HG02973 (cell line): ENCODE results near the gene CNTN3.

Experiments
- ATAC-seq: cut with Tn5 transposase; IDR thresholded peaks from one replicate; pipeline ENCODE4 v1.9.1; 2021; ENCODE audit warnings: moderate library complexity; ENCODE audit not compliant: unreplicated experiment

CNTN3 gene

GRCh38 chr3:74611206-74611605 lies 3.3 kb downstream of the CNTN3 start:
- no peak for ATAC-seq

DNA sequence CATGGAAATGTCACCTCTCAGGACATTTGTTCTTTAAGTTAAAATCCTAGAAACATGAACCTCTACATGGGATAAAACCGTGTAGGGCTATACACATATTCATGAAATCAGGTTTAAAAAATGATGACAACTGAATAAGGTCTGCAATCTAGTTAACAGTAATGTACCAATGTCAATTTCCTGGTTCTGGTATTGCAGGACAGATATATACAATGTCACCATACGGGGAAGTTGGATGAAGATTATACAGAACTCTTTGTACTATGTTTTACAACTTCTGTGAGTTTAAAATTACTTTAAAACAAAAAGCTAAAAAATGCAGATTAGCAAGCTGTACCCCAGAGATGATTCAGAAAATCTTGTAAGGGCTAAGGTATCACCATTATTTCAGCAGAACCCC lies 6.7 kb downstream of the CNTN3 start:
- no peak for ATAC-seq

- ATAC-seq: no peak
Observed at GRCh38 chr3:74606996-74607395, 7.5 kb downstream of the CNTN3 start.

DNA sequence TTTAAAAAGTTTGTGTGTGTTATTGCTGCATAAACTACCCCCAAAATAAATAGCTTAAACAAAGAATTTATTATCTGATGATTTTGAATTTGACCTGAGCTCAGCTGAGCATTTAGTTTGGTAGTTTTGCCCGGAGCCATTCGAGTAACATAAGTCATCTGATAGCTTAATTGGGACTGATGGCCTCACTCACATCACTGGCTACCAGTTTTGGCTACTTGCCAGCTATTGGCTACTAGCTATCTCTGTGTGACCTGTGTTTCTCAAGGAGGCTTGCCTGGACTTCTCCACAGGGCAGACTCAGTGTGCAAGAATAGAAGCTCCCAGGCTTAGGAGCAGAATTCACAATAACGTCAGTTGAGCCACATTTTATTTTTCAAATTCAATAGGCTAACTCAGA lies 9.0 kb downstream of the CNTN3 start:
- no peak for ATAC-seq

GRCh38 chr3:74603292-74603691 lies 11.2 kb downstream of the CNTN3 start:
- ATAC-seq: no peak

DNA sequence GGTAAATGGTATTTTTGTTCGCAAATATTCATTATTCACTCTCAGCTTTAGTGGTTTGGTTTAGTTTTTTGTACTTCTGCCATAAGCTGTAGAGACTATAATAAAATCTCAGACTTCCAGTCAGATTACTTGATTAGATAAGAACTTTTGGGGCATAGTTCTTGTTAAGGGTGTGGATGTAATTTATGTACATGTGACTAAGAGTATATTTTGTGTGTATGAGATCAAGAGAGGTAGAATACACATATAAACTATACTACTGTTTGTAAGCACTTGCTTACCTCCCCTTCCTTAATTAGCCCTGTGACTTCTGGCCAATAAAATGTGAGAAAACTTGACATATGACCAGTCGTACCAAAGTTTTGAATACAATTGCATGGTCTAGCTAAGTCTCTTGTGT lies 12.0 kb downstream of the CNTN3 start:
- no peak for ATAC-seq

- ATAC-seq: no peak
Observed at GRCh38 chr3:74601793-74602192, 12.7 kb downstream of the CNTN3 start.

DNA sequence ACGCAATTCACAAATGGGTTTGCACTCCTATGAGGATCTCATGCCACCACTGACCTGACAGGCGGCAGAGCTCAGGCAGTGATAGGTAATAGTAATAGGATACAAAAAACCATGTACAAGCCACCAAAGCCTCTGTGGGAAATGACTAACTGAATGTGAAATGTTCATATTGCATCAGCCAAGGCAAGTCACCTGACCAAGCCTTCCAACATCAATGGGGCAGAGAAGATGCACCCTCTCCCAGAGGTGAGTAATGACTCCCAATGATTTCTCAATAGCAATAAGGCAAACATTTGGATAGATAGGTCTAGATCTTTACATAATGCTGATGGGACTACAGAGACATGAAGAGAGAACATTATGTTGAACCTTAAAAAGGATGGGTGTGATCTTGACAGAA lies 14.9 kb downstream of the CNTN3 start:
- ATAC-seq: no peak

GRCh38 chr3:74593152-74593551 lies 21.3 kb downstream of the CNTN3 start:
- ATAC-seq: no peak

DNA sequence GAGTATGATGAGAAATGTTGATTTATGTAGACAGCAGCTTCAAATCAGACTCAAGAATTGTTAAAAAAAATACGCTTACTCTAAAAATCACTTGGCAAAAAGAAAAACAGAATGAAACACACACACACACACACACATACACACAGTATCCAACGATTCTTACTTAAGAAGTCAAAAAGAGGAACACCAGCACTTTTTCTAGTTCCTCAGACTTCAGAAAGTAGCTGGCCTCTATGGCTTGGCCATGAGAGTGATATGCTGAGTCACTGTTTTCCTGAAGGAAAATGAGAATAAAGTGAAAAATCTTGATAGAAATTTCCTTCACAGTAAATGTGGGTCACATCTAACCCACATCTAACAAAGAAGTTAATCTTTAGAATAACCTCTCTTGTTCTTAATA lies 22.1 kb downstream of the CNTN3 start:
- ATAC-seq: no peak

- no peak for ATAC-seq
Observed at GRCh38 chr3:74591946-74592345, 22.5 kb downstream of the CNTN3 start.

DNA sequence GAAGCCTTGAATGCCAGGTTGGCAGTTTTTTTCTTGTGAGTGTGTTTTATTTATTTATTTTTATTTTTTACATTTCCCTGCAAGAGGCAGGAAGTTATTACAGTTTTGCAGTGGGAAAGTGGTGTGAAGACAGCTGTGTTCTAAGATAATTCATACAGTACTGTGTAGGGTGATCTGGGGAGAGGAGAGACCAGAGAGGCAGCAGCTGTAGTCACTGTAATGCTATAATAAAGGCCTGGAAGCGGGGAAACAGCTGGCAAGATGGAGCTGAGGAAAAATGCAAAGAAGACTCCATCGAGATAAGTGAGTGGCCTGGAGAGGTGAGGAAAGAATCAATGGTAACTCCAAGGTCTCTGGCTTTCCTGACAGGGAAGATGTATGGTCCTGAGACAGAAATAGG lies 23.1 kb downstream of the CNTN3 start:
- no peak for ATAC-seq

GRCh38 chr3:74590620-74591262 lies 23.7 kb downstream of the CNTN3 start:
- no peak for ATAC-seq

DNA sequence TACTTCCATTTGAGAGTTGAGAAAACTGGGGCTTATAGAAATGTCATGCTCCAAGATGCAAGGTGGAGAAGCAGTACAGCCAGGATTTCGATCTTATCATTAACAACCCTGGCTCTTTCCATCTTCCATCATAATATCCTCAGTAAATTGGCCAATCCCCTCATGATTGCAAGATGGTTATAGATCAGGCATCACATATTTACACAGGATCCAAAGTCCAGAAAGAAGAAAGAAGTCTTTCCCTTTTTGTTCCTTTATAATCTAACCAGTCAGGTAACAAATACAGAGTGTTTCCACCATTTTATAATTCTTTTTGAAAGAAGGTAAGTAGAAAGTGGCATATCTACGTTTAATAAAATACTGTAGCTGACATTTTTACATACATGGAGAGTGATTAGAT lies 29.7 kb downstream of the CNTN3 start:
- no peak for ATAC-seq

DNA sequence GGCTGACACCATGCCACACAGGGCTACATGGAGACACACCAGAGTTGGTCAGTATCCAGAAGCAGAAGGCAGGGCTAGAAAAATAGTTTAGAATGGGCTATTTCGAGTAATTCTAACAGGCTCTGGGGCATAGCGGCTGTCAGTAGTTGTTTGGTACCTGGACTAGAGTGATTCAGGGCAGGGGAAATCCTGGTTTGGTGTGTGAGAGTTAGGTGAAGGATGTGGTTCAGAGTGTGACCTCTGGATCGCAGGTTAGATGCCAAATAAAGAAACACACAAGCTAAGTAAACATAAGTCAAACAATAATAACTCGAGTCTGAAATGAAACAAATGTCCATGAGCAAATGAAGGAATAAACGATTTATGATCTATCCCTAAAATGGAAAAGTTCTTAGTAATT lies 31.5 kb downstream of the CNTN3 start:
- ATAC-seq: no peak

GRCh38 chr3:74575857-74576256 lies 38.6 kb downstream of the CNTN3 start:
- ATAC-seq: no peak

GRCh38 chr3:74571118-74571517 lies 43.3 kb downstream of the CNTN3 start:
- ATAC-seq: no peak
